NCI-H1694 (cell line): Measurements from ENCODE around the gene TFR2.

Source experiments
- DNase-seq: peaks from one replicate; lab custom pipeline; 2025; lab: John Stamatoyannopoulos, UW

TFR2 gene

GRCh38 chr7:100612730-100613390, 28.5 kb downstream of the TFR2 start:
- DNase-seq, result no peak

GRCh38 chr7:100611983-100612729, 29.2 kb downstream of the TFR2 start, which contains the start of gene MOSPD3:
TSS of gene MOSPD3 (plus strand) at chr7:100612540. CDS start at chr7:100612792, 252 bp downstream.
- peak; percentile 99 for DNase-seq

GRCh38 chr7:100609958-100610357, 31.4 kb downstream of the TFR2 start:
- no peak for DNase-seq

GRCh38 chr7:100607111-100607510, 34.2 kb downstream of the TFR2 start:
- no peak for DNase-seq

GRCh38 chr7:100606313-100606712, 35.0 kb downstream of the TFR2 start:
- no peak for DNase-seq

GRCh38 chr7:100604976-100605911, 36.1 kb downstream of the TFR2 start:
- no peak for DNase-seq

GRCh38 chr7:100604028-100604975, 37.0 kb downstream of the TFR2 start:
- no peak for DNase-seq

- DNase-seq, result no peak
These were observed 37.7 kb downstream of the TFR2 start for GRCh38 chr7:100603726-100604027.

GRCh38 chr7:100602889-100603725, 38.2 kb downstream of the TFR2 start:
- DNase-seq, result no peak

GRCh38 chr7:100600730-100601038, 40.7 kb downstream of the TFR2 start:
- no peak for DNase-seq

- DNase-seq, result no peak
These were observed 41.2 kb downstream of the TFR2 start for GRCh38 chr7:100599911-100600729.

GRCh38 chr7:100598425-100598824, 42.9 kb downstream of the TFR2 start:
- no peak for DNase-seq

- DNase-seq, result no peak
These were observed 46.2 kb downstream of the TFR2 start for GRCh38 chr7:100595188-100595587.

- DNase-seq, result no peak
These were observed 49.8 kb downstream of the TFR2 start for GRCh38 chr7:100591596-100591995.

- DNase-seq, result no peak
These were observed 51.1 kb downstream of the TFR2 start for GRCh38 chr7:100590077-100590737.

- no peak for DNase-seq
These were observed 51.9 kb downstream of the TFR2 start for GRCh38 chr7:100589341-100589947.

GRCh38 chr7:100588438-100588837, 52.9 kb downstream of the TFR2 start:
- no peak for DNase-seq

GRCh38 chr7:100586266-100587025, 54.9 kb downstream of the TFR2 start, which contains the start of gene FBXO24:
TSS of gene FBXO24 (plus strand) at chr7:100586328. CDS start at chr7:100586626, 298 bp downstream.
- peak; percentile 99 for DNase-seq
